Measurements from ENCODE around the gene DKK2.

DNA sequence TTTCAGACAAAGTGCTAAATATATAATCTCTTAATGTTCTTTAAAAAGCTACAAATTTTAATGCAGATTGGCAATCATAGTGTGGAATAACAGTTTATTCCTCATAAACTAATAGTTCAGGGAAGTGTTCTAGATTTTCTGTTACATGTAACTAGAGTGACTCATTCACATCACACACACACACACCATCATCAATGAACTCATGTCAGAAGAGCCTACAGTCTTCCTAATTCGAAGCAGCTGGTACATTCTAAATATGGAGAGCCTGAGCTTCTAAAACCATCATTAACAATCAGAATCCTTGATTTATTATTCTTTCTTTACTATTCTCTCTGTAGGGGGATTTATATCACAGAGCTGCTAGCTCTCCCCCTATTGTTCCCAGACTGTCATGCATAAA is 49.6 kb downstream of the DKK2 start:
- no peak for TF ChIP-seq EZH2 (IDR thresholded peaks at IDR 0.05; ENCODE audit: low read depth)
- TF ChIP-seq, protein P1, sequence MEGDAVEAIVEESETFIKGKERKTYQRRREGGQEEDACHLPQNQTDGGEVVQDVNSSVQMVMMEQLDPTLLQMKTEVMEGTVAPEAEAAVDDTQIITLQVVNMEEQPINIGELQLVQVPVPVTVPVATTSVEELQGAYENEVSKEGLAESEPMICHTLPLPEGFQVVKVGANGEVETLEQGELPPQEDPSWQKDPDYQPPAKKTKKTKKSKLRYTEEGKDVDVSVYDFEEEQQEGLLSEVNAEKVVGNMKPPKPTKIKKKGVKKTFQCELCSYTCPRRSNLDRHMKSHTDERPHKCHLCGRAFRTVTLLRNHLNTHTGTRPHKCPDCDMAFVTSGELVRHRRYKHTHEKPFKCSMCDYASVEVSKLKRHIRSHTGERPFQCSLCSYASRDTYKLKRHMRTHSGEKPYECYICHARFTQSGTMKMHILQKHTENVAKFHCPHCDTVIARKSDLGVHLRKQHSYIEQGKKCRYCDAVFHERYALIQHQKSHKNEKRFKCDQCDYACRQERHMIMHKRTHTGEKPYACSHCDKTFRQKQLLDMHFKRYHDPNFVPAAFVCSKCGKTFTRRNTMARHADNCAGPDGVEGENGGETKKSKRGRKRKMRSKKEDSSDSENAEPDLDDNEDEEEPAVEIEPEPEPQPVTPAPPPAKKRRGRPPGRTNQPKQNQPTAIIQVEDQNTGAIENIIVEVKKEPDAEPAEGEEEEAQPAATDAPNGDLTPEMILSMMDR (conservative IDR thresholded peaks at IDR 0.05), result no peak
